ENCODE data around the gene EFCAB6.

DNA sequence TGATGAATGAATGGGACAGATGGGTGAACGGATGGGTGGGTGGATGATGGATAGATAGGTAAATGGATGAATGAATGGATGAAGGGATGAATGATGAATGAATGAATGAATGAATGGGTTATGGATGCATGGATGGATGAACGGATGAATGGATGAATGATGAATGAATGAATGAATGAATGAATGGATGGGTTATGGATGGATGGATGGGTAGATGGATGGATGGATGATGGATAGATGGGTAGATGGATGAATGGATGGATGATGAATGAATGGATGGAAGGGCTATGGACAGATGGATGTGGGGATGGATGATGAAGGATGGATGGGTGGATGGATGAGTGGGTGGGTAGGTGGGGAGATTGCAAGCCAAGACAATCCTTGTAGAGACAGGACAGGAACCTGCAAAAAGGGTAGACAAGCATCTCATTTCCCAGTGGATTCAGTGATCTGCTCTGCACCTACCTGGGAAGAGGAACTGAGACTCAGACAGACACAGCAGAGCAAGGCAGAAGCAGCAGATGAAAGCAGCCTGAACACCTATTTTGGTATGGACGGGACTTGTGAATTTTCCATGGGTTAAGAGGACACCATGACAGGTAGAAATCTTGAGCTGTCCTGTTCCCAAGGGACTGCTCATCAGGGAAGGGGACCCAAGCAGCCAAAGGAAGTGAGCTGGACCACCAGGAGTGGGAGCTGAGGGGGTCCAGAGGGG, 68.0 kb downstream of the EFCAB6 start:
- TF ChIP-seq TAF1 (IDR thresholded peaks at IDR 0.05; ENCODE audit: low read depth, low read length) = no peak
- TF ChIP-seq POLR2AphosphoS5 (IDR thresholded peaks at IDR 0.05; ENCODE audit: low read depth, low read length) = no peak
- no peak for TF ChIP-seq POLR2A (IDR thresholded peaks at IDR 0.05; ENCODE audit: low read depth, low read length)

Data from GM12891 (cell line).